Stimulated activated CD4-positive, alpha-beta T cell treated with anti-CD3 and anti-CD28 coated beads, Interleukin-1b, Interleukin-23, amount 100 ng/mL, for 1 hour (primary cell): ENCODE results near the gene CCNQ.

Experiments used
- DNase-seq, 2 donors: peaks; one replicate each; pipeline ENCODE4 v3.0.0-alpha.2; 2020; ENCODE audit warnings: low read depth in 2 of 2

Gene CCNQ

GRCh38 chrX:153576239-153576870, 22.6 kb downstream of the CCNQ start:
- no peak for DNase-seq

GRCh38 chrX:153573984-153574383, 25.0 kb downstream of the CCNQ start:
- no peak for DNase-seq

GRCh38 chrX:153572601-153573000, 26.3 kb downstream of the CCNQ start:
- DNase-seq = no peak

- no peak for DNase-seq
These were observed 27.4 kb downstream of the CCNQ start for GRCh38 chrX:153571534-153571908.

GRCh38 chrX:153569475-153569874, 29.5 kb downstream of the CCNQ start:
- no peak for DNase-seq

GRCh38 chrX:153568451-153569011, 30.4 kb downstream of the CCNQ start:
- no peak for DNase-seq

GRCh38 chrX:153565996-153566580, 32.9 kb downstream of the CCNQ start:
- no peak for DNase-seq

- DNase-seq = no peak
These were observed 34.8 kb downstream of the CCNQ start for GRCh38 chrX:153564047-153564606.

- no peak for DNase-seq
These were observed 36.4 kb downstream of the CCNQ start for GRCh38 chrX:153562546-153562945.

- DNase-seq = no peak
These were observed 37.6 kb downstream of the CCNQ start for GRCh38 chrX:153561337-153561736.

- DNase-seq = no peak
These were observed 38.5 kb downstream of the CCNQ start for GRCh38 chrX:153560466-153560865.

- no peak for DNase-seq
These were observed 38.9 kb downstream of the CCNQ start for GRCh38 chrX:153560000-153560399.

GRCh38 chrX:153557618-153558355, 41.2 kb downstream of the CCNQ start:
- no peak for DNase-seq

GRCh38 chrX:153556767-153557166, 42.2 kb downstream of the CCNQ start:
- no peak for DNase-seq

- peak in 1 of 2 donors; percentile 27 for DNase-seq
These were observed 44.3 kb downstream of the CCNQ start for GRCh38 chrX:153554519-153555167.

GRCh38 chrX:153551135-153551534, 47.8 kb downstream of the CCNQ start:
- DNase-seq = no peak

- DNase-seq = no peak
These were observed 49.1 kb downstream of the CCNQ start for GRCh38 chrX:153549807-153550206.

- no peak for DNase-seq
These were observed 49.7 kb downstream of the CCNQ start for GRCh38 chrX:153549231-153549630.

GRCh38 chrX:153547195-153547594, 51.7 kb downstream of the CCNQ start:
- DNase-seq = no peak

- DNase-seq = no peak
These were observed 52.6 kb downstream of the CCNQ start for GRCh38 chrX:153546386-153546785.

GRCh38 chrX:153544727-153545126, 54.2 kb downstream of the CCNQ start:
- no peak for DNase-seq

GRCh38 chrX:153539979-153540358, 59.0 kb downstream of the CCNQ start:
- DNase-seq = no peak
